ENCODE data around the gene ZNF621.
"Not testable (repeated sequence)": the region's sequence is repeated elsewhere in the genome, so short reads cannot be mapped to it uniquely, and the experiment has no call there.

Gene ZNF621

GRCh38 chr3:40532252-40532651 is 7.5 kb downstream of the ZNF621 start:
- no peak overlapping the region for H3K4me3 ChIP-seq (replicated peaks; ENCODE audit: low read depth, low read length)
- TF ChIP-seq, protein P1, sequence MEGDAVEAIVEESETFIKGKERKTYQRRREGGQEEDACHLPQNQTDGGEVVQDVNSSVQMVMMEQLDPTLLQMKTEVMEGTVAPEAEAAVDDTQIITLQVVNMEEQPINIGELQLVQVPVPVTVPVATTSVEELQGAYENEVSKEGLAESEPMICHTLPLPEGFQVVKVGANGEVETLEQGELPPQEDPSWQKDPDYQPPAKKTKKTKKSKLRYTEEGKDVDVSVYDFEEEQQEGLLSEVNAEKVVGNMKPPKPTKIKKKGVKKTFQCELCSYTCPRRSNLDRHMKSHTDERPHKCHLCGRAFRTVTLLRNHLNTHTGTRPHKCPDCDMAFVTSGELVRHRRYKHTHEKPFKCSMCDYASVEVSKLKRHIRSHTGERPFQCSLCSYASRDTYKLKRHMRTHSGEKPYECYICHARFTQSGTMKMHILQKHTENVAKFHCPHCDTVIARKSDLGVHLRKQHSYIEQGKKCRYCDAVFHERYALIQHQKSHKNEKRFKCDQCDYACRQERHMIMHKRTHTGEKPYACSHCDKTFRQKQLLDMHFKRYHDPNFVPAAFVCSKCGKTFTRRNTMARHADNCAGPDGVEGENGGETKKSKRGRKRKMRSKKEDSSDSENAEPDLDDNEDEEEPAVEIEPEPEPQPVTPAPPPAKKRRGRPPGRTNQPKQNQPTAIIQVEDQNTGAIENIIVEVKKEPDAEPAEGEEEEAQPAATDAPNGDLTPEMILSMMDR (IDR thresholded peaks at IDR 0.05; ENCODE audit: low read length, missing control alignments) = no peak
- no peak for DNase-seq (ENCODE audit: low read depth)

- no peak for DNase-seq (ENCODE audit: low read depth)
- H3K4me3 ChIP-seq (replicated peaks; ENCODE audit: low read depth, low read length) = no peak overlapping the region
- TF ChIP-seq, protein P1 (IDR thresholded peaks at IDR 0.05; ENCODE audit: low read length, missing control alignments) = no peak
Observed at GRCh38 chr3:40534283-40534682, 9.5 kb downstream of the ZNF621 start.

GRCh38 chr3:40546816-40547215 is 22.1 kb downstream of the ZNF621 start:
- DNase-seq (ENCODE audit: low read depth) = peak; percentile 64
- no peak overlapping the region for H3K4me3 ChIP-seq (replicated peaks; ENCODE audit: low read depth, low read length)
- TF ChIP-seq, protein P1 (IDR thresholded peaks at IDR 0.05; ENCODE audit: low read length, missing control alignments) = no peak

DNA sequence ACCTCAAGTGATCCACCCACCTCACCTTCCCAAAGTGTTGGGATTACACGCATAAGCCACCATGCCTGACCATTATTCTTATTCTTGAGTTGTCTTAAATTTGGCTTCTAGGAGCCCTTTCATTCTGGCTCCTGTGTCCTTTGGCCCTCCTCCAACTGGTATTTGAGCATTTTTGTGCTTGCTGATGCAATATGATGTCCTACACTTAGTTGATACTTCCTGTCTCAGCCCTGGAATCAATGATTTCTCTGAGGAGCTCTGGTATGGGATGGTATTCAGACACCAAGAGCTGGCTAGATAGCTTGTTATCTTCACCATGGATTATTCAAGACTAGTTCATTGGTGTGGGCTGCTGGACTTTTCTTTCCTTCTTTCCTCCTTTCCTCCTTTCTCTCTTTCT is 25.4 kb downstream of the ZNF621 start:
- TF ChIP-seq, protein P1 (IDR thresholded peaks at IDR 0.05; ENCODE audit: low read length, missing control alignments) = no peak

DNA sequence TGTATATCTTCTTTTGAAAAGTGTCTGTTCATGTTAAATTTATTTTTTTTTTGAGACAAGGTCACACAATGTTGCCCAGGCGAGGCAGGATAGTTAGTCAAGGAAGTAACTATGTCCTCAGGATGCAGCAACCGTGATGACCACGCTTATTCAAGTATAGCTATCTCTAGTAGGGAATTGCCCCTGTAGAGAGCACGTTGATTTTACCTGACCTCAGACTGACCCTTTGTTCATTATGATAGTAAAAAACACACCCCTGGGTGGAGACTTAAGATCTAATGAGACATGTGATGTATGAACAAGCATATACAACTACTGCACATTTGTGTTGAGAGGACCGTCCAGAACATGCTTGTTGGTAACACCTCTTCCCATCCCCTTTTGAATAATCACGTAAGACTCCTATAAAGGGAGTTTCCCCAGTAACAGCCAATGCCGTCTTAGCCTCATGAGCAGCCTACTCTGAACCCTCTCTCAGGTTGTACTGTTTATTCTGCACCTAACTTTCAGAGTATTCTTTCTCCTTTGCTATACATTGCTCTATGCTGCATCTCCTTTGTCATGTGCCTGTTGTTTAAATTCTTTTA is 32.9 kb downstream of the ZNF621 start:
- no peak for DNase-seq (ENCODE audit: low read depth)
- TF ChIP-seq, protein P1 (IDR thresholded peaks at IDR 0.05; ENCODE audit: low read length, missing control alignments) = no peak
- H3K4me3 ChIP-seq (replicated peaks; ENCODE audit: low read depth, low read length) = no peak overlapping the region

More for the DNA sequence above, 25.4 kb downstream of the ZNF621 start:
- no peak overlapping the region for H3K4me3 ChIP-seq (replicated peaks; ENCODE audit: low read depth, low read length)
- peak; percentile 15 for DNase-seq (ENCODE audit: low read depth)

- not testable (repeated sequence) for H3K4me3 ChIP-seq (replicated peaks; ENCODE audit: low read depth, low read length)
Observed at GRCh38 chr3:40562482-40562881, 37.7 kb downstream of the ZNF621 start.

DNA sequence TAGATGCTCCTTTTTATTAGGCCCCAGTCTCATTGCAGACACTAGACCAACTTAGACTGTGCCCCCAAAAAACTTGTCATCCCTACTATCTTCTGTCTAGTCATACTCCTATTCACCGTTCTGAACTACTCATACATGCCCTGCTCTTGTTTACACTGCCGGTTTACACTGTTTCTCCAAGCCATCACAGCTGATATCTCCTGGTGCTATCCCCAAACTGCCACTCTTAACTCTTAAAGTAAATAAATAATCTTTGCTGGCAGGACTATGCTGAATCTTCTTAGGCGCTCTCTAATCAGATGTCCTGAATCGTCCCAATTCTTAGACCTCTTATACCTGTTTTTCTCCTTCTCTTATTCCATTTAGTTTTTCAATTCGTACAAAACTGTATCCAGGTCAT is 40.9 kb downstream of the ZNF621 start:
- not testable (repeated sequence) for DNase-seq (ENCODE audit: low read depth); H3K4me3 ChIP-seq (replicated peaks; ENCODE audit: low read depth, low read length)

More at GRCh38 chr3:40562482-40562881, 37.7 kb downstream of the ZNF621 start:
- DNase-seq (ENCODE audit: low read depth) = not testable (repeated sequence)

DNA sequence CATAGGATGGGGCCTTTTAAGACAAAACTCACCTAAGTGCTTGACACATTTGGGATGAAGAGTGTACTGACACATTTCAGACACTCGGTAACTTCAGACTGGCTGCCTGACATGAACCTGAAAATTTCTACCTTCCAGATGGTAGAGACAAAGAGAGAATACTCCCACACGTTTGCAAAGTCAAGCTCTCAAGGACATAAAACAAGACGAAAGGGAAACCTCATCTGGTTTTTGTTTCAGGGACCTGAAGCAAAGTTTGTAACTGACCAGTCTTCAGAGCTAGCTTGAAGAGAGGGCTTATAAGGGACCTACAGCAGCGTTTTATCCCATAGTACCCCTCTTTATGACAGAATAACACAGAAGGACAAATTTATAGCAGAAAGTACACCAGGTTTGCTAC is 41.9 kb downstream of the ZNF621 start:
- TF ChIP-seq, protein P1 (IDR thresholded peaks at IDR 0.05; ENCODE audit: low read length, missing control alignments) = no peak
- no peak for DNase-seq (ENCODE audit: low read depth)
- H3K4me3 ChIP-seq (replicated peaks; ENCODE audit: low read depth, low read length) = no peak overlapping the region

Data from fibroblast of pulmonary artery (primary cell).